ENCODE results near the gene ETV7. TPM values are rescaled to one million over a fixed set of nuclear protein-coding genes. Genes with fewer than 3 reads are reported as not detected.

ETV7 gene
- polyA plus RNA-seq, 1 of the 3 experiments (the other 2 are of a cell fraction) = 0.39 TPM

GRCh38 chr6:36419310-36419709 is 31.8 kb upstream of the ETV7 start:
- Histone ChIP-seq H3F3A (replicated peaks; ENCODE audit: insufficient read depth) (no peaks in the 10 kb centered on the region), H3K27me3 (ENCODE audit: insufficient read depth) (no peaks in the 10 kb centered on the region), H3K27ac (ENCODE audit: low read depth in 2 of 2, low read length in 1 of 2) (no peak overlapping the region), H3K4me2 (no peak overlapping the region), H3K9me3 (no peaks in the 10 kb centered on the region), H3K9me2 (no peaks in the 10 kb centered on the region), H3K4me3 (ENCODE audit: low read depth in 2 of 2, low read length in 1 of 2) (no peak overlapping the region), H3K36me3 (replicated peaks in 1 of 2; ENCODE audit: control insufficient read depth in 1 of 2, insufficient read depth in 2 of 2, low read length in 1 of 2) (no peaks in the 10 kb centered on the region), H3K79me2 (ENCODE audit: insufficient read depth) (no peaks in the 10 kb centered on the region), H3K9ac (no peak overlapping the region), H3K4me1 (ENCODE audit: control insufficient read depth in 1 of 2, insufficient read depth in 2 of 2, low read depth in 1 of 2, low read length in 1 of 2) (peaks cover 0 to 9% of the 10 kb centered on the region in 2 experiments; a peak in 1 of 4 replicates), H4K20me1 (ENCODE audit: insufficient read depth) (no peaks in the 10 kb centered on the region), H2AFZ (ENCODE audit: low read depth) (no peak overlapping the region)
- 86% methylated on average over 1 of the region's 1 CpG for WGBS (ENCODE audit: low lambda C conversion rate)
- CTCF ChIA-PET = interaction anchor here (0.9 kb wide), 1 partner anchor 9 kb away, joined by 4 read pairs; no protein-coding TSS in a partner anchor
- TF ChIP-seq RXRA (IDR thresholded peaks at IDR 0.05; ENCODE audit: borderline replicate concordance, low read depth) (no peak), USF1 (IDR thresholded peaks at IDR 0.05; ENCODE audit: borderline replicate concordance, low read depth) (no peak), RCOR1 (IDR thresholded peaks at IDR 0.05; ENCODE audit: low read length) (no peak), NFIC (IDR thresholded peaks at IDR 0.05; ENCODE audit: borderline replicate concordance) (no peak), SIN3A (IDR thresholded peaks at IDR 0.05; ENCODE audit: borderline replicate concordance, low read depth, low read length) (no peak), TAF1 (IDR thresholded peaks at IDR 0.05; ENCODE audit: borderline replicate concordance, low read depth, low read length) (no peak), EZH2phosphoT487 (IDR thresholded peaks at IDR 0.05; ENCODE audit: borderline replicate concordance, low read depth) (no peak), IRF3 (IDR thresholded peaks at IDR 0.05; ENCODE audit: low read depth, low read length) (no peak), GABPA (IDR thresholded peaks at IDR 0.05; ENCODE audit: low read depth) (no peak), FOXM1 (IDR thresholded peaks at IDR 0.05; ENCODE audit: low read depth) (no peak), ELF1 (IDR thresholded peaks at IDR 0.05) (no peak), FOXJ3 (CRISPR knock-in tag; IDR thresholded peaks at IDR 0.05) (no peak)
- TF ChIP-seq, protein P1, sequence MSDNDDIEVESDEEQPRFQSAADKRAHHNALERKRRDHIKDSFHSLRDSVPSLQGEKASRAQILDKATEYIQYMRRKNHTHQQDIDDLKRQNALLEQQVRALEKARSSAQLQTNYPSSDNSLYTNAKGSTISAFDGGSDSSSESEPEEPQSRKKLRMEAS (IDR thresholded peaks at IDR 0.05; ENCODE audit: low read depth) = no peak
- POLR2A ChIA-PET = no interaction called here
- DNase-seq = no peak

DNA sequence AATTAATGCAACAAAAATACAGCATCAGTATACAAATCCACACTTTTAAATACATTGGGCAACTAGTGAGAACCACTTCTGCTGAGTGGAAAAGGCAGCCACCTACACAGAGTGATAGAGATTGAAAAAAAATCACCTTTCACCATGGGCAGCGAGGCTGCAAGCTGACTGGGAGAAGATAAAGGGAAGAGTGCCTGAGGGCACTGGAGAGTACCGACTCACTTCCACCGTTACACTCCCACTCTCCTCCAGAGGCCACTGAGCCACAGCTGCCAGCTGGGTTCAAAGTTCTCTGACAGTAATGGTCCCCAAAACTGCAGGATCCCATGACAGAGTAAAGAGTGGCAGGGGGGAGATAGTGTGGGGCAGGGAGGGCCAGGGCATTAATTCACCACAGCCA is 31.1 kb upstream of the ETV7 start:
- H3K9me2 ChIP-seq = no peaks in the 10 kb centered on the region
- no peak overlapping the region for H3K4me2 ChIP-seq
- H2AFZ ChIP-seq (ENCODE audit: low read depth) = no peak overlapping the region
- WGBS (ENCODE audit: low lambda C conversion rate) = 38% methylated on average over 3 of the region's 3 CpGs
- no peak for DNase-seq
- H3K27ac ChIP-seq (ENCODE audit: low read depth in 2 of 2, low read length in 1 of 2) = no peak overlapping the region
- TF ChIP-seq RXRA (IDR thresholded peaks at IDR 0.05; ENCODE audit: borderline replicate concordance, low read depth) (no peak), TCF12 (IDR thresholded peaks at IDR 0.05) (no peak), SMC3 (IDR thresholded peaks at IDR 0.05; ENCODE audit: low read depth, low read length) (no peak)
- no peaks in the 10 kb centered on the region for H3F3A ChIP-seq (replicated peaks; ENCODE audit: insufficient read depth)
- no peaks in the 10 kb centered on the region for H3K27me3 ChIP-seq (ENCODE audit: insufficient read depth)
- H3K79me2 ChIP-seq (ENCODE audit: insufficient read depth) = no peaks in the 10 kb centered on the region
- ChIA-PET POLR2A (no interaction called here), CTCF (interaction anchor here (1.0 kb wide), 1 partner anchor 25 kb away, joined by 4 read pairs; the partner anchor contains the start of genes KCTD20 and PXT1)
- no peaks in the 10 kb centered on the region for H3K36me3 ChIP-seq (replicated peaks in 1 of 2; ENCODE audit: control insufficient read depth in 1 of 2, insufficient read depth in 2 of 2, low read length in 1 of 2)
- H3K9me3 ChIP-seq = no peaks in the 10 kb centered on the region
- H3K4me3 ChIP-seq (ENCODE audit: low read depth in 2 of 2, low read length in 1 of 2) = no peak overlapping the region
- no peaks in the 10 kb centered on the region for H4K20me1 ChIP-seq (ENCODE audit: insufficient read depth)
- no peak overlapping the region for H3K9ac ChIP-seq
- peaks cover 0 to 6% of the 10 kb centered on the region in 2 experiments; a peak in 1 of 4 replicates for H3K4me1 ChIP-seq (ENCODE audit: control insufficient read depth in 1 of 2, insufficient read depth in 2 of 2, low read depth in 1 of 2, low read length in 1 of 2)
